Neutrophil (primary cell): ENCODE measurements around the gene CAB39.

Source experiments
- H3K27ac ChIP-seq: fragments of 200-600 bp; sonication (generic); 2 replicates; pipeline ENCODE4 v1.5.1; 2016; ENCODE audit warnings: mild to moderate bottlenecking, moderate library complexity
- H3K27me3 ChIP-seq: fragments of 200-600 bp; sonication (generic); 2 replicates; pipeline ENCODE4 v1.6.0; 2016; ENCODE audit warnings: mild to moderate bottlenecking
- H3K36me3 ChIP-seq: fragments of 200-600 bp; sonication (generic); 2 replicates; pipeline ENCODE4 v1.5.1; 2017
- H3K4me1 ChIP-seq, 2 experiments: fragments of 200-600 bp in 1 of 2; sonication (generic) in 1 of 2; 1 replicate in 1 of 2; 2 replicates in 1 of 2; pipeline versions ENCODE4 v1.5.1 to v1.6.1; 2013 to 2016; ENCODE audit warnings: low read depth in 1 of 2, low read length in 1 of 2, mild to moderate bottlenecking in 1 of 2, moderate library complexity in 1 of 2; ENCODE audit not compliant: control insufficient read depth in 1 of 2, insufficient read depth in 1 of 2
- H3K4me3 ChIP-seq, 2 experiments: fragments of 200-600 bp in 1 of 2; sonication (generic) in 1 of 2; 1 replicate in 1 of 2; 2 replicates in 1 of 2; pipeline ENCODE4 v1.5.1; 2013 to 2016; ENCODE audit warnings: low read depth in 1 of 2, low read length in 1 of 2, mild to moderate bottlenecking in 1 of 2, moderate library complexity in 1 of 2
- H3K9me3 ChIP-seq: fragments of 200-600 bp; sonication (generic); 2 replicates; pipeline ENCODE4 v1.5.1; 2016
- CTCF ChIP-seq: fragments of 200-600 bp; sonication (generic); IDR thresholded peaks from 2 replicates; pipeline ENCODE4 v1.5.1; 2016; ENCODE audit warnings: antibody characterized with exemption

CAB39 gene

GRCh38 chr2:230666885-230667712, 45.5 kb upstream of the CAB39 start:
- Histone ChIP-seq H3K27ac (peak overlapping the region; percentile 79), H3K27me3 (no peaks in the 10 kb centered on the region), H3K36me3 (no peaks in the 10 kb centered on the region), H3K4me3 (peak overlapping the region in 1 of 2 experiments; percentile 51), H3K9me3 (no peaks in the 10 kb centered on the region), H3K4me1 (peaks cover 83 to 86% of the 10 kb centered on the region in 2 experiments)
- no peak for TF ChIP-seq CTCF

GRCh38 chr2:230668184-230668938, 44.3 kb upstream of the CAB39 start:
- Histone ChIP-seq H3K27me3 (no peaks in the 10 kb centered on the region), H3K27ac (peak overlapping the region; percentile 79), H3K4me3 (peak overlapping the region; percentile 2 to 51), H3K36me3 (no peaks in the 10 kb centered on the region), H3K9me3 (no peaks in the 10 kb centered on the region), H3K4me1 (peaks cover 70 to 73% of the 10 kb centered on the region in 2 experiments)
- TF ChIP-seq CTCF: peak; percentile 6

GRCh38 chr2:230668939-230669303, 43.7 kb upstream of the CAB39 start:
- peak overlapping the region; percentile 2 to 51 for H3K4me3 ChIP-seq
- TF ChIP-seq CTCF: no peak
- no peaks in the 10 kb centered on the region for H3K9me3 ChIP-seq
- H3K36me3 ChIP-seq: no peaks in the 10 kb centered on the region
- peak overlapping the region; percentile 79 for H3K27ac ChIP-seq
- peaks cover 64 to 68% of the 10 kb centered on the region in 2 experiments for H3K4me1 ChIP-seq
- no peaks in the 10 kb centered on the region for H3K27me3 ChIP-seq

GRCh38 chr2:230669386-230669950, 43.2 kb upstream of the CAB39 start:
- Histone ChIP-seq H3K27ac (peak overlapping the region; percentile 79), H3K4me3 (peak overlapping the region in 1 of 2 experiments; percentile 51), H3K4me1 (peaks cover 59 to 62% of the 10 kb centered on the region in 2 experiments), H3K27me3 (no peaks in the 10 kb centered on the region), H3K9me3 (no peaks in the 10 kb centered on the region), H3K36me3 (no peaks in the 10 kb centered on the region)
- no peak for TF ChIP-seq CTCF

- Histone ChIP-seq H3K4me1 (peaks cover 42 to 46% of the 10 kb centered on the region in 2 experiments), H3K4me3 (no peak overlapping the region), H3K27ac (no peak overlapping the region), H3K27me3 (no peaks in the 10 kb centered on the region), H3K36me3 (no peaks in the 10 kb centered on the region), H3K9me3 (no peaks in the 10 kb centered on the region)
- no peak for TF ChIP-seq CTCF
Measured at GRCh38 chr2:230671117-230671516, 41.5 kb upstream of the CAB39 start.
